RWPE1 (cell line): ENCODE data around the gene CUBN.

ENCODE experiments used
- CTCF ChIA-PET: fragments of 350-600 bp; sonication (Branson Sonifier 250); formaldehyde crosslinking; extraction: SDS; loops from one replicate; lab custom pipeline; 2021; lab: Yijun Ruan, JAX
- POLR2A ChIA-PET: fragments of 400-600 bp; formaldehyde crosslinking; extraction: SDS; loops from one replicate; lab custom pipeline; 2020; ENCODE audit warnings: antibody characterized with exemption; ENCODE audit not compliant: low non-redundant PET; lab: Yijun Ruan, JAX
- DNase-seq: peaks from one replicate; pipeline ENCODE4 v3.0.0; 2012; ENCODE audit warnings: low spot score
- H3K27ac ChIP-seq: fragments of 450-650 bp; 2 replicates; pipeline ENCODE4 v1.5.1; 2017
- CTCF ChIP-seq: fragments of 450-650 bp; conservative IDR thresholded peaks from 2 replicates; pipeline ENCODE4 v1.5.1; 2017; ENCODE audit warnings: low read depth, mild to moderate bottlenecking

Gene CUBN

DNA sequence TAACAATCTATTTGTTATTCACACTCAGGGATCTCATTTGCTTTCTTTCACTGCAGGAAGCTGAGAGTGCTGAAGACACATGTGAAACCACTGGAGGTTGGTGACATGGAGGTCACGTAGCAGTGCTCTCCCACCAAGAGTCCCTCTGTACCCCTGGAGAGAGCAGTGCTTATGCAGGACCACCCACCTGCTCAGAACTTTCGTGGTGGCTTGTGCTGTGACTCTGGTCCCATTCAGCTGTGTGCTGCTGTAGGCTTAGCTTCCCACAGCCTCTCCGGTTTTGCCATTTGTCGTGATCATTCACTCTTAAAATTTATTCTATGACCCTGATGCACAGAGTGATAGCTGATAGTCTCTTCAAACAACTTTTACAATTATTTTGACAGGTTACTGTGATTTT, 216.3 kb downstream of the CUBN start:
- CTCF ChIA-PET, result no interaction called here
- DNase-seq, result no peak
- no peak overlapping the region for H3K27ac ChIP-seq
- TF ChIP-seq CTCF, result no peak
- POLR2A ChIA-PET, result no interaction called here

GRCh38 chr10:16910793-16911164, 218.8 kb downstream of the CUBN start:
- ChIA-PET CTCF (interaction anchor here (0.6 kb wide), 1 partner anchor 319 kb away, joined by 6 read pairs; no protein-coding TSS in a partner anchor), POLR2A (no interaction called here)
- H3K27ac ChIP-seq, result no peak overlapping the region
- DNase-seq, result no peak
- TF ChIP-seq CTCF, result no peak

GRCh38 chr10:16909961-16910792, 219.4 kb downstream of the CUBN start:
- no peak overlapping the region for H3K27ac ChIP-seq
- no peak for TF ChIP-seq CTCF
- ChIA-PET CTCF (no interaction called here), POLR2A (no interaction called here)
- DNase-seq, result no peak

DNA sequence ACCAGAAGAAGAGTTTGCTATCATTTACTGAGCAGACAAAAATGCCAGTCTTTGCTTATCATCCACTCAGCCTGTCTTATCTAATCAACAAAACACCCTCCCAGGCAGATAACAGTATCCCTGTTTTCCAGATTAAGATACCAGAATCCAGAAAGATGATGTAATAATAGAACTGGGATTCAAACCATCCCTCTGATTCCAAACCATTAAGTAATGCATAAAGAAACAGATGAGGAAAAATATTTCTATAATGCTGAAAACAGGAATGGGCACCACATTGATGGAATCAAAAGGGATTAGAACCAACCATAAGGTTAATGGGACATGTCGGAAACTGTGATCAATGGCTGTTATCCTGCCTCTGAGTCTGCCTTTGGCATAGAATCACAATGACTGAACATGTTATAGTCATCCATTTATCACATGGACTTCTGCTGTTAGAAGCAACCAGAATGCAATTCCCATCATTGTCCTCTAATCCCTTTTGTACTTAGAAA, 220.3 kb downstream of the CUBN start:
- no peak for TF ChIP-seq CTCF
- no peak overlapping the region for H3K27ac ChIP-seq
- ChIA-PET CTCF (no interaction called here), POLR2A (no interaction called here)
- no peak for DNase-seq

DNA sequence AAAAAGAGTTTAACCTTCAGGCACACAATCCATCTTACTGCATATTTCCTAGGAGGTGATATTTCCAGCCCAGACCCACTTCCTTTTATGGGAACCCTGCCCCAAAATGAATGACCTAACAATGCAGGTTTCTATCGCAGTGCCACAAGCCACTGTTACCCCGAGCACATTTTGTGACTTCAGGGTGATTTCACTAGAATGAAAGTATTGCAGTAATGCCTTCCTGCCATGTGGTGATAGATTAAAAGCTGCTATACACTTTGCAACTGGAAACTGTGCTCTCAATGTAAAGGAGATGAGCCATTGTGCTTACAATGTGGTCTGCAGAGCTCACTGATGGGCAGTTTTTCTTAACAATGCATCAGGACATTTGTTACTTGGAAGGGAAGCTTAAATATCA, 221.9 kb downstream of the CUBN start:
- ChIA-PET POLR2A (no interaction called here), CTCF (no interaction called here)
- no peak for DNase-seq
- no peak for TF ChIP-seq CTCF
- no peak overlapping the region for H3K27ac ChIP-seq

- POLR2A ChIA-PET, result no interaction called here
- H3K27ac ChIP-seq, result no peak overlapping the region
- TF ChIP-seq CTCF, result no peak
- CTCF ChIA-PET, result no interaction called here
- no peak for DNase-seq
Measured at GRCh38 chr10:16905320-16905719, 224.3 kb downstream of the CUBN start.
